HG02943 (cell line): ENCODE results near the gene JAKMIP1.
"Not testable (repeated sequence)": the region's sequence is repeated elsewhere in the genome, so short reads cannot be mapped to it uniquely, and the experiment has no call there.

ENCODE experiments used
- ATAC-seq: cut with Tn5 transposase; IDR thresholded peaks from one replicate; pipeline ENCODE4 v1.9.1; 2021; ENCODE audit warnings: mild to moderate bottlenecking, low read depth, moderate library complexity; ENCODE audit not compliant: unreplicated experiment

JAKMIP1 gene

DNA sequence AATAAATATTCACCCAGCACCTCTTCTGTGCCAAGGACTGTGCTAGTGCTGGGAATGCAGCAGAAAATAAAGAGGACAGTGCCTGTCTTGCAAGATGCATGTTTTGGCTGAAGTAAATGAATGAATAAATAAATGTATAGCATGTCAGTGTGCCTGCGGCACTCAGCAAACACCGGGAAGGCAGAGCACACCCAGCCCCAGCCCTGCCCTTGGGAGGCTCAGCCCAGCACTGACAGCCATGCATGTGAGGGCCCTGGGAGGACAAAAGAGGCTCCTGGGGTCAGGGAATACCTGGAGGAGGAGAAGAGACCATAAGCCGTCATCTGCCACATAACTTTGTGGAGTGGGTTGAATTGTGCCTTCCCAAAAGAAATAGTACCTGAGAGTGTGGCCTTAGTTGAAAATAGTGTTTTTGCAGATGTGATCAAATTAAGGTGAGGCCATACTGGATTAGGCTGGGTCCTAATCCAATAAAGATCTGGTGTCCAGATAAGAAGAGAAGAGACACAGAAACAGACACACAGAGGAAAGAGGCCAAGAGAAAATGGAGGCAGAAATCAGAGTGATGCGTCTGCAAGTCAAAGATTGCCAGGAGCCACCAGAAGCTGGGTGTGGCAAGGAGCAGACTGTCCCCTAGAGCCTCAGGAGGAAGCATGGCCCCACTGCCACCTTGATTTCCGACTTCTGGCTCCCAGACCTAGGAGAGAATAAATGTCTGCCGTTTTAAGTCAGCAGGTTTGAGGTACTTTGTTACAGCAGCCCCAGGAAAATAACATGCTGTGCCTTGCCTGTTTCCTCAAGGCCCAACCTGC is 198.5 kb downstream of the JAKMIP1 start:
- no peak for ATAC-seq

- ATAC-seq, result no peak
Measured at GRCh38 chr4:5999830-6000365, 200.5 kb downstream of the JAKMIP1 start.

- ATAC-seq, result no peak
Measured at GRCh38 chr4:5999356-5999755, 201.0 kb downstream of the JAKMIP1 start.

- ATAC-seq, result peak; percentile 66
Measured at GRCh38 chr4:5998333-5998936, 201.9 kb downstream of the JAKMIP1 start.

GRCh38 chr4:5996641-5997040 is 203.7 kb downstream of the JAKMIP1 start:
- no peak for ATAC-seq

GRCh38 chr4:5995901-5996623 is 204.3 kb downstream of the JAKMIP1 start:
- ATAC-seq, result no peak

GRCh38 chr4:5993876-5994811 is 206.2 kb downstream of the JAKMIP1 start:
- no peak for ATAC-seq

DNA sequence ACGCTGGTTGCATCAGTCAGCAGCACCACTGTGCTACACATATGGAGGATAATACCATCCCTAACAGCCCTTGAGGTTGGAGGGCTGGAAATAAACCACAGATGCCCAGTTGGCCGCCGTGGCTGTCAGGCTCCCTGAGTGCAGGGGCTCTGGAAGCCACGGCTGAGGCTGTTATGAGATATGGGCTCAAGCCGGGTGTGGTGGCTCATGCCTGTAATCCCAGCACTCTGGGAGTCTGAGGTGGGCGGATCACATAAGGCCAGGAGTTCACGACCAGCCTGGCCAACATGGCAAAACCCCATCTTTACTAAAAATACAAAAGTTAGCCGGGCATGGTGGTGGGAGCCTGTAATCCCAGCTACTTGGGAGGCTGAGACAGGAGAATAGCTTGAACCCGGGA is 207.0 kb downstream of the JAKMIP1 start:
- not testable (repeated sequence) for ATAC-seq

DNA sequence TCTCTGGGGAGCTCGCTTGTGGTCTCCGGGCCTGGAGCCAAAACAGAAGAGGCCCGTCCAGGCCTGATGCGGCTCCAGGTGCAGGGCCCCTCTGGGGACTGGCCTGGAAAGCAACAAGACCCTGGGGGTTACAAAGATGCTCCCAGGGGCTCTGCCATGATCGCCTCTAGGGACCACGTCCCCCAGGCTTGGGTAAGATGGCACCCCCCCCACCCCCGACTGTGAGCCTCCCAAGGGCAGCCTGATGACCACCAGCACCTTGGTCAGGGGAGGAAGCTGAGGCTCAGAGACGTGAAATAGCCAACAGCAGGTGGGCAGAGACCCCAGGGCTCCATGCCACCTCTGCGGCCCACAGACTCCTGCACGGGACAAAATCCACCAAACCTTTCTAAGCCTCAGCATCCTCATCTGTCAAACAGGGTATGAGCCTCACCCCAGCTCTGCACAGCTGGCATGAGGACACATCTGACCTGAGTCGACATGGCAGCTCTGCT is 207.5 kb downstream of the JAKMIP1 start:
- no peak for ATAC-seq

GRCh38 chr4:5992171-5992827 is 208.1 kb downstream of the JAKMIP1 start:
- ATAC-seq, result no peak

DNA sequence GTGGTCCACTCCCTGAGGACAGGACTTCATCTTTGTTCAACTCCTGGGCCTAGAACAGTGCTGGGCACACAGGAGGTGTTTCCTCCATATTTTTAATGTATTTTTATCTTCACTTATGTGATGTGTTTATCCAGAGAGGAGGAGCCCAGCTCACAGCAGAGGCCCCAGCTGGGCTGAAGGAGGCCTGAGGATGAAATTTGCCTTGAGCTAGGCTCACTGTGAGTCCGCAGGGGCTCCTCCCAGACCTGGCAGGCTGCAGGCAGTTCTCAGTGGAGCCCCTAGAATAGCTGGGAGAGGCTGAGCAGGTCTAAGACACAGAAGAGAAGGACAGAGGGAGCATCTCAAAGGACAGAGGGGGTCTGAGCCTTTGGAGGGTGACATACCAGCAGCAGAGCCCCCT is 208.9 kb downstream of the JAKMIP1 start:
- no peak for ATAC-seq

- ATAC-seq, result no peak
Measured at GRCh38 chr4:5990446-5991160, 209.7 kb downstream of the JAKMIP1 start.

- ATAC-seq, result no peak
Measured at GRCh38 chr4:5989236-5990225, 210.8 kb downstream of the JAKMIP1 start.

GRCh38 chr4:5988086-5988845 is 212.1 kb downstream of the JAKMIP1 start:
- no peak for ATAC-seq

GRCh38 chr4:5984843-5985242 is 215.5 kb downstream of the JAKMIP1 start:
- ATAC-seq, result no peak

GRCh38 chr4:5982156-5982973 is 218.0 kb downstream of the JAKMIP1 start:
- no peak for ATAC-seq
